SK-N-SH treated with all-trans-retinoic acid at 6 μM for 48 hours (cell line): Measurements from ENCODE around the gene SMDT1.

Experiments used
- ATAC-seq: fragments of 200-7000 bp; cut with Tn5 transposase; 3 replicates; pipeline ENCODE4 v1.9.1; 2020; ENCODE audit warnings: mild to moderate bottlenecking, moderate library complexity
- ARNTL ChIP-seq: fragments of 450-650 bp; formaldehyde crosslinking; IDR thresholded peaks from 2 replicates; pipeline ENCODE4 v1.5.0; 2020; ENCODE audit warnings: low read depth, mild to moderate bottlenecking, moderate library complexity, borderline replicate concordance
- BACH2 ChIP-seq: fragments of 250-450 bp; sonication (Bioruptor Pico); IDR thresholded peaks from 2 replicates; pipeline ENCODE4 v1.9.0; 2021; ENCODE audit warnings: mild to moderate bottlenecking, borderline replicate concordance
- CREB5 ChIP-seq: fragments of 250-450 bp; sonication (Bioruptor Pico); IDR thresholded peaks from 2 replicates; pipeline ENCODE4 v1.5.1; 2020; ENCODE audit warnings: low read depth, mild to moderate bottlenecking, moderate library complexity
- CSDC2 ChIP-seq: fragments of 250-450 bp; sonication (Bioruptor Pico); IDR thresholded peaks from 2 replicates; pipeline ENCODE4 v1.5.0; 2020; ENCODE audit warnings: mild to moderate bottlenecking, moderate library complexity
- ESRRG ChIP-seq: fragments of 250-450 bp; sonication (Bioruptor Pico); IDR thresholded peaks from 2 replicates; pipeline ENCODE4 v1.6.1; 2021; ENCODE audit warnings: mild to moderate bottlenecking
- ISL1 ChIP-seq: fragments of 250-450 bp; sonication (Bioruptor Pico); IDR thresholded peaks from 2 replicates; pipeline ENCODE4 v2.1.2; 2022; ENCODE audit warnings: mild to moderate bottlenecking, moderate library complexity
- OSR1 ChIP-seq: fragments of 250-450 bp; sonication (Bioruptor Pico); IDR thresholded peaks from 2 replicates; pipeline ENCODE4 v1.8.0; 2022; ENCODE audit warnings: moderate library complexity, mild to moderate bottlenecking, inconsistent platforms
- PPARA ChIP-seq: fragments of 250-450 bp; sonication (Bioruptor Pico); IDR thresholded peaks from 2 replicates; pipeline ENCODE4 v1.5.0; 2020; ENCODE audit warnings: mild to moderate bottlenecking, borderline replicate concordance
- RARB ChIP-seq: fragments of 250-450 bp; sonication (Bioruptor Pico); IDR thresholded peaks from 2 replicates; pipeline ENCODE4 v1.8.0; 2021; ENCODE audit warnings: mild to moderate bottlenecking, moderate library complexity
- SNAI2 ChIP-seq: fragments of 250-450 bp; sonication (Bioruptor Pico); IDR thresholded peaks from 2 replicates; pipeline ENCODE4 v1.5.0; 2020; ENCODE audit warnings: mild to moderate bottlenecking, moderate library complexity
- TCF4 ChIP-seq: fragments of 250-450 bp; sonication (Bioruptor Pico); IDR thresholded peaks from 2 replicates; pipeline ENCODE4 v1.8.0; 2021; ENCODE audit warnings: mild to moderate bottlenecking, moderate library complexity, borderline replicate concordance
- TOX ChIP-seq: fragments of 250-450 bp; sonication (Bioruptor Pico); IDR thresholded peaks from 2 replicates; pipeline ENCODE4 v1.8.0; 2021; ENCODE audit warnings: mild to moderate bottlenecking, moderate library complexity, borderline replicate concordance
- TSHZ2 ChIP-seq: fragments of 250-450 bp; sonication (Bioruptor Pico); IDR thresholded peaks from 2 replicates; pipeline ENCODE4 v1.5.0; 2020; ENCODE audit warnings: mild to moderate bottlenecking, moderate library complexity
- ZC3H10 ChIP-seq: fragments of 250-450 bp; sonication (Bioruptor Pico); IDR thresholded peaks from 2 replicates; pipeline ENCODE4 v1.5.1; 2021; ENCODE audit warnings: mild to moderate bottlenecking, moderate library complexity
- ZFP3 ChIP-seq: fragments of 250-450 bp; sonication (Bioruptor Pico); IDR thresholded peaks from 2 replicates; pipeline ENCODE4 v1.5.0; 2020; ENCODE audit warnings: mild to moderate bottlenecking, moderate library complexity
- ZFP30 ChIP-seq: fragments of 450-650 bp; formaldehyde crosslinking; IDR thresholded peaks from 2 replicates; pipeline ENCODE4 v1.5.0; 2022; ENCODE audit warnings: mild to moderate bottlenecking, moderate library complexity
- ZNF565 ChIP-seq: fragments of 450-650 bp; formaldehyde crosslinking; conservative IDR thresholded peaks from 2 replicates; pipeline ENCODE4 v1.5.0; 2020; ENCODE audit warnings: low read depth, mild to moderate bottlenecking, moderate library complexity
- ZNF70 ChIP-seq: fragments of 450-650 bp; formaldehyde crosslinking; IDR thresholded peaks from 2 replicates; pipeline ENCODE4 v1.5.0; 2020; ENCODE audit warnings: mild to moderate bottlenecking, moderate library complexity
- ZNF8 ChIP-seq: fragments of 450-650 bp; formaldehyde crosslinking; IDR thresholded peaks from 2 replicates; pipeline ENCODE4 v1.5.0; 2020; ENCODE audit warnings: mild to moderate bottlenecking, moderate library complexity
- TF ChIP-seq, protein P1 (sequence below): fragments of 250-450 bp; sonication (Bioruptor Pico); IDR thresholded peaks from 2 replicates; pipeline ENCODE4 v1.8.0; 2021; ENCODE audit warnings: low read depth, mild to moderate bottlenecking, moderate library complexity, borderline replicate concordance

The SMDT1 gene

GRCh38 chr22:42041784-42042183 is 37.7 kb upstream of the SMDT1 start:
- TF ChIP-seq ISL1 (CRISPR knock-in tag) (no peak), ZNF8 (CRISPR knock-in tag) (no peak), ZNF70 (CRISPR knock-in tag) (no peak)
- ATAC-seq, result no peak

- TF ChIP-seq ZC3H10 (CRISPR knock-in tag) (no peak), TSHZ2 (CRISPR knock-in tag) (no peak), ARNTL (CRISPR knock-in tag) (no peak)
- TF ChIP-seq, protein P1, sequence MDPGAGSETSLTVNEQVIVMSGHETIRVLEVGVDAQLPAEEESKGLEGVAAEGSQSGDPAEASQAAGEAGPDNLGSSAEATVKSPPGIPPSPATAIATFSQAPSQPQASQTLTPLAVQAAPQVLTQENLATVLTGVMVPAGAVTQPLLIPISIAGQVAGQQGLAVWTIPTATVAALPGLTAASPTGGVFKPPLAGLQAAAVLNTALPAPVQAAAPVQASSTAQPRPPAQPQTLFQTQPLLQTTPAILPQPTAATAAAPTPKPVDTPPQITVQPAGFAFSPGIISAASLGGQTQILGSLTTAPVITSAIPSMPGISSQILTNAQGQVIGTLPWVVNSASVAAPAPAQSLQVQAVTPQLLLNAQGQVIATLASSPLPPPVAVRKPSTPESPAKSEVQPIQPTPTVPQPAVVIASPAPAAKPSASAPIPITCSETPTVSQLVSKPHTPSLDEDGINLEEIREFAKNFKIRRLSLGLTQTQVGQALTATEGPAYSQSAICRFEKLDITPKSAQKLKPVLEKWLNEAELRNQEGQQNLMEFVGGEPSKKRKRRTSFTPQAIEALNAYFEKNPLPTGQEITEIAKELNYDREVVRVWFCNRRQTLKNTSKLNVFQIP (CRISPR knock-in tag), result no peak
Observed at GRCh38 chr22:42050641-42051180, 28.8 kb upstream of the SMDT1 start.

GRCh38 chr22:42052765-42053164 is 26.7 kb upstream of the SMDT1 start:
- no peak for TF ChIP-seq ZNF8 (CRISPR knock-in tag)
- TF ChIP-seq ZNF70 (CRISPR knock-in tag), result no peak
- no peak for TF ChIP-seq CSDC2 (CRISPR knock-in tag)
- no peak for TF ChIP-seq ESRRG
- TF ChIP-seq ZNF565 (CRISPR knock-in tag), result no peak
- TF ChIP-seq ZC3H10 (CRISPR knock-in tag), result no peak
- TF ChIP-seq TSHZ2 (CRISPR knock-in tag), result no peak
- TF ChIP-seq OSR1 (CRISPR knock-in tag), result no peak
- TF ChIP-seq TOX (CRISPR knock-in tag), result no peak
- no peak for TF ChIP-seq ZFP30 (CRISPR knock-in tag)
- no peak for TF ChIP-seq BACH2 (CRISPR knock-in tag)
- TF ChIP-seq CREB5, result no peak
- TF ChIP-seq ZFP3, result no peak
- TF ChIP-seq SNAI2 (CRISPR knock-in tag), result no peak
- no peak for ATAC-seq

More at GRCh38 chr22:42050641-42051180, 28.8 kb upstream of the SMDT1 start:
- ATAC-seq, result no peak

GRCh38 chr22:42056757-42057511 is 22.6 kb upstream of the SMDT1 start:
- no peak for ATAC-seq
- TF ChIP-seq SNAI2 (CRISPR knock-in tag) (no peak), ZFP3 (no peak), ZNF8 (CRISPR knock-in tag) (no peak), ISL1 (CRISPR knock-in tag) (no peak), ESRRG (no peak), ZNF70 (CRISPR knock-in tag) (no peak), OSR1 (CRISPR knock-in tag) (no peak), ZC3H10 (CRISPR knock-in tag) (no peak), BACH2 (CRISPR knock-in tag) (no peak), CSDC2 (CRISPR knock-in tag) (no peak), TCF4 (CRISPR knock-in tag) (no peak), RARB (CRISPR knock-in tag) (no peak), TSHZ2 (CRISPR knock-in tag) (no peak), TOX (CRISPR knock-in tag) (no peak), PPARA (CRISPR knock-in tag) (no peak)
- TF ChIP-seq, protein P1 (CRISPR knock-in tag), result no peak
